NCI-H2196 (cell line): ENCODE data around the gene EDIL3.

Experiments
- DNase-seq: peaks from one replicate; lab custom pipeline; 2025; ENCODE audit not compliant: unreplicated experiment; lab: John Stamatoyannopoulos, UW

The EDIL3 gene

DNA sequence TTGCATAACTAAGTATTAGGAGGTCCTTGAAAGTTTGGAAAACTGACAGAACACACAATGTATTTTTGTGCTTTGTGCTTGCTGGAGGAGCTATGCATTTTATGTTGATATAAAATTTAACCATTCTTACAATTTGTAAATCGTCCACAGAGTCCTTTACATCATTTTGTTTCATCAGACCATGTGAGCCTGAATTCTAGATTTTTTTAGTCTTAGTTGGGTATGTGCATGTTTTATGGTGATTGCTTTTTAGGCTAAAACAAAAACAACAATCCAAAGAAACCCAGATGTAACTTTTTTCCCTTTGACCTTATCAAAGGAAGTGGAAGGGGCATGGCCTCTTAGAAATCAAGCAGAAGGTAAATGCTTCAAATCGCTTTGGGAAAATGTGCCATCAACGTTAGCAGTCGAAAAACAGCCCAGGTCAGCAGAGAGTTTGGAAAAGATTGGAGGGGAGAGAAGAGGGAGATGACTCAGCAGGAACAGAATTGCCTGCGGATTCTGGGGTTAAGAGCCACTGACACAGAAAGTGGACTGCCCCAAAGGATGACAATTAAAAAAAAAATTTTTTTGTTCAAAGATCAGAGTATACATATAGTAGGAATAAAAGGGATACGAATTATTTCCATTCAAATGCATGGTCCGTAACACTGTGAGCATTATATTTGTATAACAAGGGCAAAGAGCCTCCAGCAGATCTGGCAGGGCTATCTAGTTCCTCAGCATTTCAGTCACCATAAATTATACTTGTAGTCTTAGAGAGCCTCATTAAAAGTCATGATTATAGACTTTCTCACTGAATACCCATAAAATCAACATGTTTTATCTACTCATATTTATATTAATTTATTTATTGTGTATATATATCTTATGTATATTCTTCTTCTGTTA is 410.5 kb downstream of the EDIL3 start:
- no peak for DNase-seq

DNA sequence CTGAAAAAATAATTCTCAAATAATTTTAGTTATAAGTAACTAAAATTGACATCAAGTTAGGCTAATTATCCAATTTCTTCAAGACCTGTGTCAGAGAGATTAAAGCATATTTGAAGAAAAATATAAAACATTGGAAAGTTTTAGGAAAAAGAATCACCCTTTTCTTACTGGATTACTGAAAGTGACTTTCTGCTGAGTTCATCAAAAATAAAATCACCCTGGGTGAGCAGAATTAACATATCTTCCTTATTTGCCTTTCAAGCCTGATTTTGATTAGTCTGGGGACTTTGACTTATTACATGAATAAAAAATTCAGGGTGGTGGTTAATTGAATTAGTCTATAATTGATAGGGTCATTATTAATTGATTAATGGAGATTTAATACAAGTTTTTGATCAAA is 411.8 kb downstream of the EDIL3 start:
- no peak for DNase-seq

DNA sequence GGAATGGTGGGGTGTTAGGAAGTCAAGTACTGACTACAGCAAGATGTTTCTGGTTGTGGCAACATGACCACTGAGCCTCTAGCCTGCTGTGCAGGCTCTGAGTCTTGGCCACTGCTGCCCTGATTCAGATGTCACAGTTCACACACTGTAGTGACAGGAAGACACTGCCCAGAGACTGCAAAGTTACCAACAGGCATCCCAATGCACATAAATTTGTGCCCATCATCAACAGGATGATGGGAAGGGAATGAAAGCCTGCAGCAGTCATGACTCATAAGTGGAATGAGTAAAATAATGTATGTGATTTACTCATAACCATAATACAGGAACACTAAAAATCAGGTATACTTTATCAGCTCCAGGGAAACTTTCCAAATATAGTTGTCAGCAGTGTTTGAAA is 412.4 kb downstream of the EDIL3 start:
- no peak for DNase-seq

DNA sequence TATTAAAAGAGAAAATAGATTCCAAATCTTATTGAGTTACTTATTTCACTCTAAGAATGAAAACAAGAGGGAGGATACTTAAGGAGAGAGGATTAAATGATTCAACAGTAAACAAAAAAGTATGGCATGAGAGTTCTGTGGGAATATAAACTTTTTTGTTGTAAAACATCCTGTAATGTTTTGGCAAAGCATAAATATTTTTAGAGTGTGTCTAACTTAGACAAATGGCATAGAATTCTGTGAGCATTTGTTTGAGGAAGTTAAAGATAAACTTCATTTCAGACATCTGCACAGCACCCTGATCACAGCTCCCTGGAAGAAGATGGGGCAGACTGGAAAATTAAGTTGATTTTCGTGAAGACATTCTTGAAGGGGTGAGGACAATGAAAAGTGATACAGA is 417.3 kb downstream of the EDIL3 start:
- DNase-seq = no peak

DNA sequence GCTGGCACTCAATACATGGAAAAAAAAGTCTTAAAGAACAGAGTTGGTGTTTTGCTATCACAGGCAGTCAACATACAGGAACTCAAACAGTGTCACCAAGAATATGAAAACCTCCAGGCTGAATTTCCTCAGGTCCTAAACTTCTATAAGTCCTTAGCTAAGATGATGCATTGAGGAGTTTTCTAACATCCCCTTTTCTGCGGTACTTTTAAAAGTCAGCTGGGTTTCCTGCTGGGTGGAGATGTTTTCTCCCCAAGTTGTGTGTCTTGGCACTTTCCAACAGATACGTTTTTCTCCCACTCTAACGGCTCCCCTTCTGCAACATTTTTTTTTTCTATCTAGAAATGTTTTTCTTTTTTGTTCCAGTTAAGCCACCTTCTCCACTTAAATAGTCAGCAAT is 419.2 kb downstream of the EDIL3 start:
- DNase-seq = no peak

DNA sequence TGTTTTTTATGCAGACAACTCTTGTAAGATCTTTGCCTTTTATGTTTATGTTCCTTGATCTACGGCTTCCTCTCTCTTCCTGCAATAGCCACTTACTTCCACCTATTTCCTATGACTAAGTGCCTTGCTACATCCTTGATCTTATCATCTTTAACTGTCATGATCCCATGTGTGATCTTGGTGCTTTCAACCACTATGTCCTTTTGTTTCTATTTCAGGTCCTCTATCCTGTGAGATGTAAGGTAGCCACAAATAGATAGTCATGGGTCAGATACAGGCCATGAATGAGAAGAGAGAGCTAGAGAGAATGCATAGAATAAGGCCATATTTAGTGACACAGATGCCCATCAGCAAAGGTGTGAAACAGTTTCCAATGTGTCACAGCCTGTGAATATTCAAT is 420.4 kb downstream of the EDIL3 start:
- DNase-seq = no peak

DNA sequence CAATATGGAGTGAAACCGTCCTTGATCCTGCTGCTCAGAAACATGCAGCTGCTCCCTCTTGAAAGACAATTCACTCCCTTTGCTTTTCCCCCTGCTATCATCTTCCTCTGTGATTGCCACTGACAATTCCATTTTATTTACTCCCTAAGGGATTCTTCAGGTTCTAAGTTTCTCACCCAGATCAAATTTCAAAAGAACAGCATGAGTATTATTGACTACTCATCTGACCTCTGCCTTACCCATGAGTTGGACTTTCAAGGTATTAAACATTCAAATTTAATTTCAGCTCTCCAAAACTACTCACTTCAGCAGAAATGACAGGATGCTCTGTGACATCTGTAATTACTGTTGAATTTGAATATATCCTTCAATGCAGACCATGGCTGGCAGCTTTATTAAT is 427.5 kb downstream of the EDIL3 start:
- DNase-seq = no peak

DNA sequence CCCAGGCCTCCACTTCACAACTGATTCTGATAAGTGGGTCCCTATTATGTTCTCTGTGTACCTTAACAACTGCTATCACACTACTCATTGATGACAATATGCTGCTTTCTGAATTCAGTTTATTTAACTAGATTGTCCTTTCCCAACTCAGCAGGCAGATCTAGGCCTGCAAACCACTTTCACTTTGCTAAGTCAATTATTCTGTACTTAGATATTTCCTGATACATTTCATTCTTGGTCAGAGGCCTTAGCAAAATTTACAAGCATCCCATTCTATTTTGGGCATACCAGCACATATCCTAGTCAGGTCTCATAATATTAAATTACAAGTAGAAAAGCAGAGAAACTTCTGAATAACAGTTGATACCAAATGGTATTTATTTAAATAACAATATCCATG is 428.3 kb downstream of the EDIL3 start:
- DNase-seq = no peak

DNA sequence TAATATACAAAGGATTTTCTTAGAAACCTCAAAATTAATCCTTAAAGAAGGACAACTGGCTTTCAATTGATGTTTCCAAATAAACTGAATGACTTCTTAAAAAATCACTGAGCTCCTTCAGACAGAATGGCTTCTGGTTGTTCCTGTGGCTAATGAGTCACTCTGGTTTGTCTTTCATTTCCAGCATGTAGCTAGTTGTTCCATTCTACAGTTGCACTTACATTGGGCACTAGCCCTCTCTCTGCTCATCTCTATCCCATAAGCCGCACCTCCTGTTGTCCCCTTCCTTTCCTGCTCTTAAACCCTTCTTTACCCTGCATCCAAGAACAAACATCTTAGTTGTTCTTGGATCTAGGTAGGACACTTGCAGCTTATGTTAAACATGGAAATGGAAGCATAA is 428.8 kb downstream of the EDIL3 start:
- no peak for DNase-seq

DNA sequence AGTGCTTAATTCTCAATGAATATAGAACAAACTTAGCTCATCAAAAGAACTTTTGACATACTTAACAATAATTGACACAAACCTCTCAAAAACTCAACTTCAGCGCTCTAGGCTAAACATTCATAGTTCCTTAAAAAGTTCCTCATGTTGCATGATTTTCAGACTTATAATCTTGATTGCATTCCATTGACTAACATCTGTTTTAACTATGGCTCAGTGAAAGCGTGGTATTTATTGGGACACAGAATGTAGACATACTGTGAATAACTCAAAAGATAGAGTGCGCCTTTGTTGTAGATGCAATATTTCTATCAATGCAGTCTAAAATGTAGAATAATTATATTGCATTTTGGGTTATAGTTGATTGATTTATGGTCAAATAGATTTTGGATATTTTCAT is 436.9 kb downstream of the EDIL3 start:
- no peak for DNase-seq

DNA sequence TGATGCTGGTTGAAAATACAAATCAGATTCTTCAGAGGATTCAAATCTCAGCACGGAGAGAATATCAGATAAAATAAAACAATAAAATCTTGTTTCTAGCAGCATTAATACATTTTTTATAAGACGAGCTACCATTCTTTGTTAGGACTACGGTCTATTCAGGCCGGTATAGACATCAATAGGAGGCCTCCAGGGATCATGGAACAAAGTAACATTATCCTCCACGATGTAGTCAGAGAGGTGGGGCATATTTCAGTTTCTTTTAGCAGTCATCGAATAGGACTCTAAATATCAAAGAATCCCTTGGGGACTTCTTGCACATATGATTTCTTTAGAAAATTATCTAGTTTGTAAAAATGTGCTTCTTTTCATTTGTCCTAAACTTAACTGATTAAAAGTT is 438.2 kb downstream of the EDIL3 start:
- DNase-seq = no peak

DNA sequence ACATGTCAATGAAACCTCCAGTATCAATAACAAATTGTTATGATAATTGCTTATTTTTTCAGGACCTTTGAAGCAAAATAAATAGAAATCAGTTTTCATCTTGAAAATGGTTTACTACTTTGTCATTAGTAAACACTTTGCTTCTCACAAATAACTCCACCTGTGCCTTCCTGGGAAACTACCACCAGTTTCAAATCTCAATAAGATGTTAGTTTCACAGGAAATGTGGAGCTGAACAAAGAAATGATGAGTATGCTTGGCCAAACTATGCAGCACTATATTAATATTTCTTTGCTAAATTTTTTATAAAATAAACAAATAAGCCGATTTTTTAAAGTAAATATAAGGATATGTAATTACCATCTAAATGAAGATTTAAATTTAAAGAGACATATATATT is 442.5 kb downstream of the EDIL3 start:
- DNase-seq = no peak

DNA sequence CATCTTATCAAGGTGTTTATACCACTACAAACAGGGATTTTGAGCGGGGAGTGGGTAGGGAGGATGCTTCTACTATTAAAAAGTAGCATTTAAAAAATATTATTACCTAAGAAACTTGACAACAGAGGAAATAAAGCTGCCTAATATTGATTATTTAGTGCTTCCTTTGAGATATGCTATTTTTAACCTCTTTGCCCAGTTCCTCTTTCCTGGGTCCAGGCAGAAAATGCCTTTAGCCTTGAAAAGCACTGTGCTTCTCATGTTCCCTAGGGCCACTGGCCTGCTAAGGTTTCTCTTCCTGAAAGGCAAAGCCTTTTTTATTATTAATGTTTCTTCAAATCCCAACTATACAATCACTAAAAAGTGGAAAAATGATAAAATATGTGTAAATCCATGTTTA is 446.8 kb downstream of the EDIL3 start:
- DNase-seq = no peak

DNA sequence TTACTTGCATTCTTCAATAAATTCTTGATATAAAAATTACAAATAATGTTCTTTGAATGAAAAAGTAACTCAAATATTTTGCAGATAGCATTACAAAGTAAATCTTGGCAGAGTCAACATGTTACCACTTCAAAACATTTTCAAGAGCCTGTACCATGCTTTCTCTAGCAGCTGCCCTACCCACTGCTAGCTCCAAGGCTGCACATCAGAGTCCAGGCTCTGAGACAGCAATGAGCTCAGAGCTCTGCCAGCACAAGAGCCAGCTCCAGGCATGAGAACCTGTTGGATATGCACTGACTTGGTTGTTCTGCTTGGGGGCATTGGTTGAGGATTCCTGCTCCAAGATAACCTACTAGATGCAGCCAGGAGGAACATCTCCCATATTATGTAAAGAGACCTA is 452.7 kb downstream of the EDIL3 start:
- DNase-seq = no peak

DNA sequence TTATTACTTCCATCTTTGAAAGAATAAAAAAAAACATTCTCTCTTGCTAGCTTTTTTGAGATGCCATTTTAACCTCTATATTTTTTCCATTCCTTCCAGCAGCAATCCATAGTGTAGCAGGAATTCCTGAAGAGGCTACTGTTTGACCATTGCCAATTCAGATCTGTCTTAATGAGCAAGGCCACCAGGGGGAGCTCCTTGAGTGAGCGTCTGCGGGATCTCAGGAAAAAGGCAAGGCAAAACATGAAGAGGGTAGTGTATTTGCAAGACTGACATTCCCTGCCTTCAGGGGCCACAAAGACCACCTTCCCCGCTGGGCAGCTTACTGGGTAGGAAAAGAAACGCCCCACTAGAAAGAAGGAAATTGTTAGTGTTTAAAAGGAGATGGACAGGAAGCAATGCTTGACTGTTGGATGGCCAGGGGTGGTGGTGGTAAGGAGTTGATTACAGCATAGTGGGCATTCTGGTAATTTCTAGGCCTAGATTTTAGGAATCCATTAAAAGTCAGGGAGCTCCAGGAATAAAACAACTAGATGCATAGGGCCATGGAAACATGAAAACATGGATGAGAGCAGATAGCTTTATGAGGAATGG is 457.4 kb downstream of the EDIL3 start:
- DNase-seq = peak; percentile 1

DNA sequence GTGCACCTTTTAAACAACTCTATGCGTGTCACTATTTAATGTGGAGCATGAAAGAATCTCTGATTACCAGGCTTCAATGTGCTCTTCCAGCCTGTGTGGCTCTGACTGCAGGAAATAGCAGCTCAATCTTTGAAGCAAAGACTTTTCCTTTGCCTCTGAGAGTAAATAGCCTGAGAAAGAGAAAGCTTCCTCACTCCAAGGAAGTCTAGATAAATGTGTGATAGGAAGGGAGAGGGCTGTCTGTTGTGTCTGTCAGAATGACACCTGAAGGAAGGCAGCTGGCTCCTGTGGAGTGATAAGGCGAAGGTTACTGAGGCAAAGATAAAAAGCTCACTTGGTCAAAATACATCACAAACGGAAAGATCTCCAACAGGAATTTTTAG is 458.7 kb downstream of the EDIL3 start:
- DNase-seq = no peak

DNA sequence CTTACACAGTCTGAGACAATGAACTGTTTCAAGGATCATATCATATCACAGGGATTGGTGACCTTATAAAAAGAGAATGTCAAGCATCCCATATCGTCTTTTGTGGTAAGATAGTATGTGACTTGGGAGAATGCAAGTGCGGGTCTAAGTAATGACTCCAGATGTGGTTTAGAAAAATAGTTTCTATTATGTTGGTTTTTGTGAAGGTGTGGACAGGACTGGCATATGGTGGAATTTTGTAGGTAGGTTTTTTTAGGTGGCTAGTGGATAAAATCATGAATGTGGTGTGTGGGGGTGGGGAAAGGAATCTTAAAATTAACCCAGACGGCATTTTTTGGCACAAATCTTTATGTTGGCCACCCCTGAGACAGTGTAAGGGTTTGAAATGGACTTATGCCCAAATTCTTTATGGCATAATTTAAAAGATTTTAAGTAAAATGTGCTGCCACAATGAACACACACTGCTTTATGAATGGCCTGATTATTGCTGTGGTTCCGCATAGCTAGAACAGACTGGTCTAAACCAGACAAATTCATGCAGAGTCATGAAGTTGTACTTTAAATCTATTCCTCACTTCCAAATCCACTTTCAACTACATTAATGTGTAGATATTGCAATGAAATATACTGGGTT is 459.2 kb downstream of the EDIL3 start:
- no peak for DNase-seq

DNA sequence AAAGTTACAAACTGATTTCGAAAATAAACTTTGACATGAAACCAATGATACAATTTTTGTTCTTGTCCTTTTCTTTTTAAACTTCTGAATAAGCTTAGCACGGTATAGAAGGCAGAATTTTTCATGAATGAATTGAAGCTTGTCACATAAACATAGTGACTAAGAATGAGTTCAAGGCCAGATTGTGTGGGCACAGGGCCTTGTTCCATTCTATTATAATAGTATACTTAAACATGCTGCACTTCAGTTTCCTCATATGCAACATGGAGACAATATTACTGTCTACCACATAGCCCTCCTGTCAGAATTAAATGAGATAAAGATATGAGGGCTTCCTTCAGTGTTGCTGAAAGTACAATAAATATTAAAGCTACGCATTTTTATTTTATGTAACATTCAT is 459.8 kb downstream of the EDIL3 start:
- no peak for DNase-seq

DNA sequence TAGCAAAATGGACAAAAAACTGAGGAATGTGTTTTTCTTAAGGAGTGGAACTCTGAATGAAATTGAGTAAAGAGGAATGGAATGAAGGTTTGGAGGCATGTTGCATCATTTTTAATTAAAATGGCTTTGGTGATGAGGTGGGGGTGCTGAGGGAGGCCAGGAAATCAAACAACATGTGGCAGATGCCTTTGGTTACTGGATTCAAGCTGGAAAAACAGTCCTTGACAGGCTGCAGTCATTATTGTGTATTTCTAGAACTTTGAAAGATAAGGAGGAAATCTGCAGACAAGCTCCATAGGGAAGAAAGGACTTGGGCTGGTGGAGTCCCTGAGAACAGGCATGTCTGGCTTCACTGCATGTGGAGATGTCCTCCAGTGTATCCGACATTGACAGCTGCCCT is 460.5 kb downstream of the EDIL3 start:
- DNase-seq = no peak

DNA sequence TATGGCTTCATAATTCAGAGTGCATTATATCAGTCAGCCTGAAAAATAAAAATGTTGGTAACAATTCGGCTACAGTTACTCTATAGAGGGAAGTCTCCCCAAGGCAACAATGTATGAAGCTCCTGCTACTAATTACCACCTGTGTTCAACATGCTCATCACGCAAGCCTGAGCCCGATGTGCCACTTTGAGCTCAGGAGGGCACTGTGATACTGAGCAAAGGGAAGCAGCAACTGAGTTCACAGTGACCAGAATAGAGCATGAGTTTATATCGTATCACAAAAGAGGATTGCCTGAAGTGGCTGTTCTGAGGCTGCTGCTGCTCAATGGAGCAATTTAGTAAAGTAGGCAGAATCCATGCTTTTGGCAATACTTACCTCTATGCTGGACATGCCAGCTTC is 462.0 kb downstream of the EDIL3 start:
- DNase-seq = no peak

DNA sequence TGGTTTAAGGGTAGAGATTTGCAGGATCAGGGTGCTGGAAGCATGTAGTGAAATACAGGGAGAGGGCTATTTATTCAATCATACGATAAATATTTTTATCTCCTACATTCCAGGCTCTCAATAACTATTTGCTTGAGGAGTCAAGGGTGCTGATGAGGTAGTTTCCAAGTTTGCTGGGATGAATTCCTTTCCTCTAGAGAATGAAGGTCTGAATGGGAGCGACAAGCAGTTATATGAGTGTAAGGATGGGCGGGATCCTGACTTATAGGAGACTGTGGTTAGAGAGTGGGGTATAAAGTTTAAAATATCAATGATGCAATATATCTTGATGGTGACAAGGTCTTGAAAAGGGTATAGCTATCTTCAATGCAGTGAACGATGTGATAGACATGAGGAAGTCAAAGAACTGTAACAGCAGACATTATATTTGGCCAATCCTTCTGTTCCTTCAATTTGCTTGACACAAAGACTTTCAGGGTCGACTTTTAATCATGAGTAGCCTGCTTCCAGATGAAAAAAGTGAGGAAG is 462.9 kb downstream of the EDIL3 start:
- no peak for DNase-seq
